Activated CD4-positive, alpha-beta T cell treated with anti-CD3 and anti-CD28 coated beads, Interleukin-2, amount 50 U/mL, for 24 hours (primary cell): Measurements from ENCODE around the gene PRR5L.

Source experiments
- DNase-seq, 2 donors: peaks; one replicate each; pipeline ENCODE4 v3.0.0-alpha.2; 2020; ENCODE audit warnings: low read depth in 1 of 2, low spot score in 1 of 2

The PRR5L gene

DNA sequence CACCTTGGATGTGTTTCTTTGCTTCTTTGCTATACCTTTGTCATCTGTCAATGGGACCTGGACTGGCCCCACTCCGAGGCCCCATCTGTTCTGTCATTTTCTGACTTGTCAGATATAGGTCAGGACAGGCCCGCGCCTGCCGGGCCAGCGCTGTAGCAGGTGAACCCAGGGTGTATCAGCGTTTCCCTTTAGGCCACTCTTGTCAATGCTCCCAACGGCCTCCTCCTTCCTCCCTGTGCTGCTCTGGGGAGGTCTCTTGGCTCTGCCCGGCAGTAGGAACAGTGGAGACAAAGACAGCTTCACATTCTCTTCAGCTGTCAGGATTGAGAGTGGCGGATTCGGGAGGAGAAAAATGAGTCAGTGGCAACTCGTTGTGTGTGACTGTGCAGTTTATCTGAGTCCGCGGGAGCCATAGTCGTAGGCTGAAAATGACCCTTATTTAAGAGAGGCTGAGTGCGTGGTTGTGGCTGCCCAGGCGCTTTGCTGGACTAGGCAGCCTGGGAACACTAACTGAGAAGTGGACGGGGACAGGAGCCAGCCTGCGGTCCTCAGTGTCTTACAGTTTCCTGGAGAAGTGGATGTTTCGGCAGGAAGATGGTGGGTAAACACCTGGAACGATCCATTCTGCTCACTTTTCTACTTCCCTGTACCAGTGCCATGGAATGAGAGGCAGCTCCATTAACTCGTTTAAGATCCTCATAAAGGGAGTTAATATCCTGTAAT is 102.3 kb downstream of the PRR5L start:
- DNase-seq, result no peak

DNA sequence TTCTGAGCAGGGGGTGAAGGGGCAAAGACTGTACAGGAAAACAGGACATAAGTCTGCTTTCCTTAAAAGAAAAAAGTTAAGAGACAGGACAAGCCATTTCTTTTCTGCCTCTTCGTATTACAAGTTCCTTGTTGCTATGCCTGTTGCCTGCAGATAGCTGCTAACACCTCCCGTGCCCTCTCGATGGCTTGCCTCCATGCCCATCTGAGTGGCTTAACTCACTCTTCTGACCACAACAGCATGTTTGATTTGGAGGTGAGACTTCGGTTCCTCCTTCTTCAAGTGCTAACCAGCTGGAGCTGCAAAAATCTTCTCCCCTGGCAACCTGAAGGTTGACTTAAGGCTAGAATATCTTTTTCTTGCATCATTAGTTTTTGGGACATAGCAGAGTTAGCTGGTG is 103.1 kb downstream of the PRR5L start:
- no peak for DNase-seq

DNA sequence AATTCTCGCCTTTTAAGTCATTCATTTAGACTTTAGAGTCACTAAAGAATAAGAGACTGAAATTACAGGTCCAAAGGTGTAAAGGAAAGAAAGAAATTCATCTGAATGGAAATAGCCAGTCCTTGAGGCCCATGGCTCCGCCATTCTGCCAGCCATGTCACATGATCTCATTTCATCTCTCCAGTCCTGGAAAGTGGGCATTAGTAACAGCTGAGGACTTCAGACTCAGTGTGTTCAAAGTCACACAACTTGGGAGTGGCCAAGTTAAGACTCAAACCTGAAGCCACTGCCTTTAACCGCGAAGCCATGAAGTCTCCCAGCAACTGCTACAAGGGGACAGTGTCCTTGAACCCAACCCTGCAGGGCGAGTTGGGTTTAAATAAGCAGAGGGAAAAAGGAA is 103.7 kb downstream of the PRR5L start:
- DNase-seq, result no peak

DNA sequence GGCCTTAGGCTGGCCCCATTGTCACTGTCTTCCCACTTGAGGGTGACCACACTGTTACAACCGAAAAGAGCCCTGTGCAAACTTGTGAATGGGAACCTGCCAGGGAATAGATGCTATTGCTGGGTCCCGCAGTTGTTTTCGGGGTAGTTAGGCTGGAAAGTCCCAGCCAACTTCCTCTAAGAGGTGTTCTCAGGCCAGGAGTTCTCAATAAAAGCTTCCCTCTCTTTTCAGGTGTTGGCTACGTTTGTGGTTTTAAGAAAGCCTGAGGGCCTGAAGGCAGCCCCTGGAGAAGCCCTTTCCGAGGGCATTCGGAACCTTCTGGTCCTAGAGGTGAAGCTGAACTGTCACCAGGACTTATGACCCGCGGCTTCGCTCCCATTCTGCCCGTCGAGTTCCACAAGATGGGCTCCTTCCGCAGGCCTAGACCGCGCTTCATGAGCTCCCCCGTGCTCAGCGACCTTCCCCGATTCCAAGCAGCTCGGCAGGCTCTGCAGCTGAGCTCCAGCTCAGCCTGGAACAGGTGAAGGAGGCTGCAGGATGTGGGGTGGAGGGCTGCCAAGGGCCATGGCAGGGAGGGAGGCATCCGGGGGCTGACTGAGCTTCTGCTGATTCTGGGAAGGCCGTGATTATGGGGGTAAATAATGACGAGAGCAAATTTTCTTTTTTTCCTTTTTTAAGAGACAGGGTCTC is 104.8 kb downstream of the PRR5L start:
- no peak for DNase-seq

DNA sequence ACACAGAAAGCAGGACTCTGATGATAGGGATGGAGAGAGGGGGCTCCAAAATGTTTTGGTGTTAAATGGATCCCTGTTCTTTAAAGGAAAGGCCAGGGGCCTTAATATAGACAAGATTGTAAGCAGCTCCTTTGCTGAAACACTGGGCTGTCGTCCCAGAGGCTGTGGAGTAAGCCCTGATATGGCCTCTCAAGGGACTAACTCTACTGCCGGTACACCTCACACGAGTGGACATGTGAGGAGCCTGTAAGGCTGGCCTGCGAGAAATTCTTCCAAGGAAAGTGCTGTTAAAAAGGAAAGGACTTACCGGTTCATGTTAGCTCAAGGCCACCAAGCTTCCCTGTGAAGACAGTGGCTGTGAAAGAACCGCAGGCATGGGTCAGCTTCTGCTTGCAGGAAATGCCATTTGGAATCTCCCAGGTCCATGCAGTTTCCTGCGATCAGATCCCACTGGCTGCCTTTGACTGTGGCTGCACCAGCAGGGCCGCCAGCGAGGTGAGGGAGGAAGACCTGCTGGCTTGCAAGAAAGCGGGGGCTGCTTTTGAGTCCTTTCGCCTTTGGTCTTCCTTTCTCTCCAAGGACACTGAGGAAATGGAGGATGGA is 106.6 kb downstream of the PRR5L start:
- no peak for DNase-seq

DNA sequence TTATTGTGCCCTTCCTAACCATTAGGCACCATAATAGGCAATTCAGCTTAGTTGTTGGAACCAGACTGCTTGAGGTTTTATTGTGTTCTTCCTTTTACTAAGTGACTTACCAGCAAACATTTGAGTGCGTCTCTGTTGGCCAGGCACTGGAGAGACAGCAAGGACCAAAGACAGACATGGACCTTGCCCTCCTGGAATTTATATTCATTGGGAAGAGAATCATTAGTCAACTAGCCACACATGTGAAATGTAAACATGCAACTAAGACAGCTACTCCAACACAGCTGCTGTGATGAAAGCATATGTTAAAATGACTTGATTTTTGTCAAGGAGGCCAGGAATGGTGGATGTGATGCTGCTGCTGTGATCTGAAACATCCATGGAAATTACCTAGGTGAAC is 107.6 kb downstream of the PRR5L start:
- DNase-seq, result no peak

DNA sequence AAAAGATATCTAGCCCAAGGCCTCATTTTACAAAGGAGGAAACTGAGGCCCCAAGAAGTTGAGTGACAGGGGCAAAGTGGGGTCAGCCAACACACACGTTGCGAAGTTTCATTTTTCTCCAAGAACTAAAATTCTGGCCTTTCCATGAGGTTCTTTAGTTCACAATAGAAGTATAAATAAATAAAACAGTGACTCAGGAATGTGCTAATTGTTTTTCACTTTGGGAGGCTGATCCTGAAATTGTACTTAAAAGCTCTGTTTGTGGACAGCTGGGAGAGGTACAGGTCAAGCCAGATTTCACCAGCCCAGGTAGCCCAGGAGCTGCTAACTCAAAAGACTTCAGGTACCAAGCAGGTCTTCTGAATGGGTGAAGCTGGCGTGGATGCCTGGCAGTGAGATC is 108.7 kb downstream of the PRR5L start:
- no peak for DNase-seq

DNA sequence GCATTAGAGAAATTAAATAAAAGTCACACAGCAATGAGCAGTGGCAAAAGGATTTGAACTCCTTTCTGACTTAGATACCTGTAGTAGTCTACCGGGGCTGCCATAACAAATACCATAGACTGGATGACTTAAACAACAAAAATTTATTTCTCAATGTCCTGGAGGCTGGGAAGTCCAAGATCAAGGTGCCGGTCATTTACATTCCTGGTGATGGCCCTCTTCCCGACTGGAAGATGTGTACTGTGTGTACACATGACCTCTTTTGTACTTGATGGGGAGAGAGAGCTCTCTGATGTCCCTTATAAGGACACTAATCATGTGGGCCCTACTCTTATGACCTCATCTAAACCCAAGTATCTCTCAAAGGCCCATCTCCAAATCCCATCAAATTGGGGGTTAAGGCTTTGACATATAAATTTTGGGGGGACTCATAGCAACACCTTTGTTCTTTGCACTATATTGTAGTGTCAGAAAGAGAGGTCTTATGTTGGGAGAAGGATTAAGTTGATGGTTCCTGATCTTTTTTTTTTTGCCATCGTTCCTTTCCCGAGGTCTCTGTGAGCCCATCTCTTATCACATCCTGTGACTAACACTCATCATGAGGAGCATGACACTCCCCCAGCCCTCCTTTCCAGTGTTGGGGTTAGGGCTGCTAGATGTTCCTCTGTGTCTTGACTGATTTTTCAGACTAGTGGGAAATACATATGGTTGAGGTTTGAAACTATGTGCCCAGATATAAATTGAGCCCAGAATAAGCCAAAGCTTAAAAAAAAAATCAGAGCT is 109.7 kb downstream of the PRR5L start:
- no peak for DNase-seq

DNA sequence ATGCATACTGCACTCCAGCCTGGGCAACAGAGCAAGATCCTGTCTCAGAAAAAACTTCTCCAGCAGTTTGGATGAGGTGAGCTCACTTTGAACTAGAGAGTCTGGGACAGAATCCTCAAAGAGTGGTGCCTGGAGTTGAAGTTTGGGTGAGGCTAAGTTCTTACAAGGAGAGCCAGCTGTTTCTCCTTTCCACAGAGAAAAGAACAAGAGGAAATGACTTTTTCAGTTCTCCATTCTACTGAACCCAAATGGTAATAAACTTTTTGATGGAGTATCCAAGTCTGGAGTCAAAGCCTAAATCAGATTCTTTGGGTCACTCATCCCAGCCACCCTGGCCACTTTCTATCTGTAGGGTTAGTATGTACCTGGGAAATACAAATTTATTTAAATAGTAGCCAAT is 111.3 kb downstream of the PRR5L start:
- DNase-seq, result no peak

DNA sequence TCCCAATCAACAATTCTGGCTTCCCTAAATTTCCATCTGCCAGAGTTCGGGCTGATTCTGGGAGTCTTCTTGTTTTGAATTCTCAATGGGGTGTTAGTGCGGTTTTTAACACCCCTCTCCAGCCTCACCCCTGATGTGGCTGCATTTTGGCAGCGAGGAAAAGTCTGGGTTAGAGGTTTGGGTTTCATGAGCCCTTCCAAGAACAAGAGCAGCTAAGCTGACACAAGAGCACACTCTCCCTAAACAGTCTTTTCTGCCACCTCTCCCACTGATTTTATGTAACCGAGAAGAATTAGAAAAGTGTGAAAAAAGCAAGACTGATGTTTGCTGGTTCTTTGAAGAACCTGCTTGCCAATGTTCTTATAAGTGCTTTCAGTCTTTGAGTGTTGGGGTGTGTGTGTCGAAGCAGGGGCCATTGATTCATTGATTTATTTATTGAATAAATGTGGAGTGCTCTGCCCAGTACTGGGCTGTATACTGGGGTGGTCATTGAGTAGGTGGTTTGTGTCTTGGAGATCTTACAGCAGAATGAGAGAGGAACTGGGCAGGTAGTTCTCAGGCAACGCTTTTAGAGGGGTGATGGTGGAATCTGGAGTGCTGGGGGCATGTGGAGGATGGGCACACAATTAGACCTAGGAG is 112.5 kb downstream of the PRR5L start:
- DNase-seq, result no peak

DNA sequence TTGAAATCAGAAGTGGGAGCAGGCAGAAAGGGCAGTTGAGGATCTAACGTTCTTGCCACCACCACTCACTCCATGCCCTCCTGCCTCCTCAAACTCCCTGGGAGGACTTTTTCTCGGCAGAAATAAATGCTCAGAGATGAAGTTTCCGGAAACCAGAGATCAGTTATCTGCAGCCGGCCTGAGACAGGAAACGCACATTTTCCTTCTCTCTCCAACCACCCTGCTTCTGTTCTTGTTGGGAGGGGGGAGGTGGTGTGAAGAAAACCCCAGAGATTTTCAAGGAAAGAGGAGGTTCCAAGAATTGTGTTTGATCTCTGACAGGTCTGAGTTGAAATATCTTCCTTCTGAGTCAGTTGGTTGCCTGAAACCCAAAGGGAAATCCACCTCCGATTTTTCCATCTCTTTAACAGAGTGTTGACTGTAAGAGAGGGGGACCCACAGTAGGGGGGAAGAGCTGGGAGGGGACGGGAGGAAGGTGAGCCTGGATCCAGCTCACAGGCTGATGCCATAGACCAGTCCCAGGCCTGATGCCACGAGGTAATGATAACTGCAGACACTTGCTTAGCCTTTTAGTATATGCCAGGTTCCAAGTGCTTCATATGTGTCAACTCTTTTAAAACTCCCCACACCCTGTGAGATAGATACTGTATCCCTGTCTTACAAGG is 113.2 kb downstream of the PRR5L start:
- peak in 1 of 2 donors; percentile 9 for DNase-seq

DNA sequence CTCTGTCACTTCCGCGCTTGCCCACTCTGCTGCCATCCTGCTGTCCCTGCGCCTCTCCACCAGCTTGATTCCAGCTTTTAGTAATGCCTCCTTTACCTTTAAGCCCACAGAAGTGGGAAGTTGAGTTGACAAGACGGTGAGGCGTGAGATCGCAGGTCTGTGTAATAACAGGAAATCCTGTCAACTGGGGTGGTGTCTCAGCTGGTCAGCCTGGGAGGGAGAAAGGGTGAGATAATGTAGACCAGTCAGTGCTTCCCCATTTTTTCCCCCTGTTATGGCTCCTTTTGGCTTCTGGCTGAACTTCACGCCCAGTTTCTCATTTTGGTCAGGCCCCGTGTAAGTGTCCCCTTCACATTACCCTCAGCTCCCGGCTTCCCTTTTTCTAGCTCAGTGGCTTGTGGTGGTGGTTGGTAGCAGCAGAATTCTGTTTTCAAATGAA is 115.1 kb downstream of the PRR5L start:
- no peak for DNase-seq

DNA sequence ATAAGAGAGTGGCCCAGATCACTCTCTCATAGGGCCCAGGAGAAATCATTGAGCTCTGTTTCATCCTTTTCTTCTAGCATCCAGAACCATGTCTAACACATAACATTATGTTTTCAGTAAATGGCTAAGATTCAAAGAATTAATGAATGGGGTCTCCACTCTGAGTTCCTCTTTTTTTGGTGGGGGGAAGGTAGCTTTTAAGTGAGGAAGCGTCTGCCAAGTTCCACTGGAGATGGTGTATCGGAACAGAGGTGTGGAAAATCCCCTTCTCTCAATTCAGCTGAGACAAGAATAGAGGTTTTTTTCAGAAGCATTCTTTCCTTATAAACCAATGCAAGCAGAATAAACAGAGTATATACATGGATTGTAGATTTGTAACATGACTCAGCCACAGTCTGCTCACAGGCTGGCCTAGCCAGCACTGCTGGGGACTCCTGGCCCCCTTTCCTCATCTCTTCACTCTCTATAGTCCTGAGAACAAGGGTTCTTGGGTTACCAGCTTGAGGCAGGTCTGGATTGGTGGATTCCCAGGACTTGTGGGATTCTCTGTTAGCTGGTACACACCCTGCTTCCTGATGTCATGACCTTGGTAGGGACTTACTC is 116.8 kb downstream of the PRR5L start:
- DNase-seq, result no peak

DNA sequence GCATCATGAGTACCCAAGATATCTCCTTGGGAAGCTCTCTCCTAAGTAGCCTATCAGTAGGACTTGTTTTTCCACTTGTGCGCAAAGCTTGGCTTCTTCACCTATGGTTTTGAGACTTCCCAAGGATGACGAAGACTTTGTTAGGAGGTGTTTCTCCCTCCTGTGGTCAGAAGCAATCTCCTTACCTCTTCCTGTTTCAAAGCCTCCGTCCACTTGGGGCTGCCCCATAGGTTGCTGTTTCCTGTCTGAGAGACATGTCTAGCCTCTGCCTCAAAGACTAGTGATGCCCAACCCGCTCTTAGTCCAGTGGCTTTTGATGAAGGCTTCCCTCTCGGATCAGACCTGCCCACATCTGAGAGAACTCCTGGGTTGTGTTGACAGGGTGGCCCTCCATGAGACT is 121.1 kb downstream of the PRR5L start:
- DNase-seq, result no peak

DNA sequence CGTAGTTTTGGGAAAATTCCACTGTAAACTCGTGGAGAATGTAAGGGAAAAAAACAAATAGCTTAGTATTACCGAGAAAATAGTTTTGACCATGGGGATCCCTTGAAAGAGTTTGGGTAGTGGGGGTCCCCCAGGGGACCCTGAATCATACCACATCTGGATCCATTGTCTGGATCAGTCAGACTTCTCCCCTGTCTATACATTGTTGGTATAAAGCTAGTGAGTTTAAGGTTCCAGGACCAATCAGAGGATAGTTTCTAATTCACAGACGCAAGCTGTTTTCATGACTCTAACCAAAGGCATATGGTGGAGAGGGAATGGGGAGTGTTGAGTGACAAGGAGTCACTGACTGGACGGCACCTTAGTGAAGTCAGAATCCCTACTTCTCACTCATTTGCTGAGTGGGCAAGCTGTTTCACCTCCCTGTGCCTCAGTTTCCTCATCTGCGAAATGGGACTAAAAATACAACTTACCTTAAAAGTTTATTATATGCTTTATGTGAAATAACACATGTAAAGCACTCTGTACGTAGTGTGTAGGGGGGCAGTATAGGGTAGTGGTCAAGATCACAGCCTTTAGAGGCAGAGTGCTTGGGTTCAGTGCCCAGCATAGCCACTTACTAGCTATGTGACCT is 123.8 kb downstream of the PRR5L start:
- DNase-seq, result no peak

DNA sequence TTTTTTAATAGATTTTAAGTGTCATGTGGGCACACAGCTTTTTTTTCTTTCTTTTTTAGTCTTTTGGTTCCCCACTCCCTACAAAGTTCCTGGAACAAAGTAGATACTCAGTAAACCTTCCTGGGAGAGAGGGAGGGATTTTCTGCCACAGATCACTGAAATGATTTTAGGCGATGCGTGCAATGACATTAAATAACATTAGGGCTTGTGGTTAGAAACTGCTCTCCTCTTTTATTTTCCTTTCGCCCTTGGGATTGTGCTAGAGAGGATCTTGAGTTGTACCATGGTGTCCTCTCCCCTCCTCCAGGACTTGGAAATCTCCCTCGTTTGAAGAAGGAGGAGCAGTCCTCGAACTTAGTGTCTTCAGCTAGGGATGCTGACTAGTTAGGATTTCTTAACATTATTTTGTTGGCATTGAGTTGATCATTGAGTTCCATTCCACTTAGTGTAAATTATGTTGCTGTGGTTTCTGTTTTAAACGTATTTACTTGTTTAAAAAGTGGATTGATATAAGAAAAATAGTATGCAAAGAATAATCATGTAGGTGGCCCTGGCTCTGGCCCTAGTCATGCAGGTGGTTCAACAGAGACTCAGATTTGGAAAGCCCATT is 125.6 kb downstream of the PRR5L start:
- DNase-seq, result no peak

DNA sequence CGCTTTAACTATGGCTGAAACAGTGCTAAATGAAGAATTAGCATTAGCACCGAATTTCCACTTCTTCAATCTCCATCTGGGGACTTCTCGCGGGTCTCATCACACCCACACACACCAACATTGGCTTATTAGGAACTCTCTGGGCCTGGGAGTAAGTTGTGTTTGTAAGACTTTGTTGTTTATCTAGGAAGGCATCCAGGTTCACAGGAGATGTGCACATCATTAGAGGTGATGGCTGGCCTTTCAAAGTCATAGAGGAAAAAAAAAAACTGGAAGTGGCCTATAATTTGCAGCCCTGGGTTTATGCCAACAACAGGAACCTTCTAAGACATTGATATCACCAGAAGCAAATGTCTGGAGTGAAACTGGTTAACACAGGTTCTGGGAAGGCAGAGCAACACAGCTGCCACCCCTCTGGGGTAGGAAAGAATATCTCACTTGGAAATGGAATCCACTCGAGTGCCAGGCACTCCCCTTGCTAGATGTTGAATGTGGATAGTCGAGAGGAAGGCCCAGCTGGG is 129.5 kb downstream of the PRR5L start:
- DNase-seq, result no peak

DNA sequence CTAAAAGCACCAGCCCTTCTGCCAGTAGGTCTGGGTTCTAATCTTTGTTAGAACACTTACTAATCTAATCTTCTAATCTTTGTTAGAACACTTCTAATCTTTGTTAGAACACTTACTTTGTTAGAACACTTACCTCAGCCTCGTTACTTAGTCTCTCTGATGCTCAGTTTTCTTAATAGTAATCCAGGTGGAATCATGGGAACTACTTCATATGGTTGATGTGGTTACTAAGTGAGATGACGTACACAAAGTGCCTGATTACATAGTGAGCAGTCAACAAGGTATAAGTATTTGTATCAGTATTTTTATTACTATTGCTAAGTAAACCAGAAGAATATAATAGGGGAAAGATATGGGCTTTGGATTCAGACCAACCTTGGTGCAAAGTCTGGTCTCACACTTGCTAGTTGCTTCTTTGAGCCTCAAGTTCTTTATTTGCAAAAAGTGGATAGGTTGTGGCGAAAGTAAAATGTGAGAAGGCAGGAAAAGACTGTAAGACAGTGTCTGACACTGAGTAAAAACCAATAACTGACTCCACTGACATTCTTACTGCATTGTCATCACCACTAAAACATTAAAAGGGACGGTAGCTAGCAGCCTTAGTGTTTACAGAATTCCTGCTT is 130.2 kb downstream of the PRR5L start:
- DNase-seq, result no peak

DNA sequence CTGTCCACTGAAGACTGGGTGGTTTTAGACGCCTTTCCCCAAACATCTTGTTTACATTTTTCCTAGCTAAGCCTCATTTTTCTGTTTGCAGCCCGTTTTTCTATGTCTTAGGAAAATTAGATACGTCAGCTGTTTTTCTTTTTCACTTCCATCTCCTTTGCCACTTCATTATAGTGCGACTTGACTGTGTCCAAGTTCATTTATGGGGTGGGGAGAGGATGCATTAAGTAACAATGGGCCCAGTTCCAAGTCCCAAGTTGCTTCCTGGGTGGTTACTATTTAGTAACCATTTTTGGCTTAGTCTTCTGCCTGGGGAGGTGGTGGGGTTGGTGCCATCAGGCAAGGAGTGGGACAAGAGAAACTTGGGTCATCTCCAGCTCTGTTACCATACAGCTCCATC is 131.0 kb downstream of the PRR5L start:
- DNase-seq, result no peak
